HG03457 (cell line): ENCODE data around the gene BAD.

ENCODE experiments used
- ATAC-seq: cut with Tn5 transposase; IDR thresholded peaks from one replicate; pipeline ENCODE4 v1.9.1; 2021; ENCODE audit warnings: moderate number of reproducible peaks; ENCODE audit not compliant: unreplicated experiment

Gene BAD

DNA sequence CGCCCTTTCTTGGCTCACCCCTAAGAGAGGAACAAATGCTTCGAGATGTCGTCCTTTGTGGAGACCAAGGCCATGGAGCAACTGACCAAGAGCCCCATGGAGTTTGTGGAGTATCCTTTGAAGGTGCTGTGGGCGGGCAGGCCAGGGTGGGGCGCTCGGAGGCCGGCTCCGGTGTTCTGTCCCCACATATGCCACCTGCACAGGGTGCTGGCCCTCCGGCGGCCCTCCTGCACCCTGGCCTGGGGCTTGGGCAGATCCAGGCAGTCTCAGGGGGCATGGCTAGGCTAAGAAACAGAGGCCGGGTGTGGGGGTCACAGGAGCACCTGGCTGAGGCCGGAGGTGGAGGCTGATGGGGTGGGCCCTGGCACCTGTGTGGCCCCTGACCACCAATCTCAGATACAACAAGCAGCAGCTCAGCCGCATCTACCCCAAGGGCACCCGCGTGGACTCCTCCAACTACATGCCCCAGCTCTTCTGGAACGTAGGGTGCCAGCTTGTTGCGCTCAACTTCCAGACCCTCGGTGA lies 22.8 kb downstream of the BAD start:
- ATAC-seq: no peak

DNA sequence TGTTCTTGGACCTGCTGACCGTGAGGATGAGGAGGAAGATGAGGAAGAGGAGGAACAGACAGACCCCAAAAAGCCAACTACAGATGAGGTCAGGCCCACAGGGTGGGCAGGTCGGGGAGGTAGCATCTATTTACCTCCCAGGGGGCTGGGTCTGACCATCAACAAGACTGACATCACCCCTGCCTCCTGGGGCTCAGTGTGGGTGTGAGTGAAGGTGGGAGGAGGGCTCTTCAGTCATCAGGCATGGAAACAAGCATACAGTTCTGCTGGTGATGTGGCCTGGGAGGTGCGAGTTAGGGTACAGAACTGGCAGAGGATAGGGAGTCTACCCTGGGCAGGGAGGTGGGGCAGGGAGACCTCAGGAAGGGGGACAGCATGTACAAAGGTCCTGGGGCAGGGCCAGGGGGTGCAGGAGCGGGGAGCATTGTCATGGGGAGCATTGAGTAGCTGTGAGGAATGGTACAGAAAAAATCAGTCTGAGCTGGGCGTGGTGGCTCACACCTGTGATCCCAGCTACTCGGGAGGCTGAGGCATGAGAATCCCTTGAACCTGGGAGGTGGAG lies 24.2 kb downstream of the BAD start:
- ATAC-seq: no peak

- ATAC-seq: no peak
These were observed 24.9 kb downstream of the BAD start for GRCh38 chr11:64259533-64260067.

- ATAC-seq: no peak
These were observed 25.4 kb downstream of the BAD start for GRCh38 chr11:64258946-64259532.

DNA sequence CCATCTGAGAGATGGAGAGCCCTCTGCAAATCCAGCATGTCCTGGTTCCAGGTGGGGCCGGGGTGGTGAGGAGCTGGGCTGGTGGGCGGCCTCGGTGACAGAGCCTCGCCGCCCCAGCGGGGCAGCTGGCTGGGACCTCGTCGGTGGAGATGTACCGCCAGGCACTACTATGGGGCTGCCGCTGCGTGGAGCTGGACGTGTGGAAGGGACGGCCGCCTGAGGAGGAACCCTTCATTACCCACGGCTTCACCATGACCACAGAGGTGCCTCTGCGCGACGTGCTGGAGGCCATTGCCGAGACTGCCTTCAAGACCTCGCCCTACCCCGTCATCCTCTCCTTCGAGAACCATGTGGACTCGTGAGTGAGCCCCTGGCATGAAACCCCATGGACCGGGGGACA lies 26.1 kb downstream of the BAD start:
- no peak for ATAC-seq

- ATAC-seq: no peak
These were observed 28.2 kb downstream of the BAD start for GRCh38 chr11:64256300-64256699.

- no peak for ATAC-seq
These were observed 29.0 kb downstream of the BAD start for GRCh38 chr11:64255135-64256128.

DNA sequence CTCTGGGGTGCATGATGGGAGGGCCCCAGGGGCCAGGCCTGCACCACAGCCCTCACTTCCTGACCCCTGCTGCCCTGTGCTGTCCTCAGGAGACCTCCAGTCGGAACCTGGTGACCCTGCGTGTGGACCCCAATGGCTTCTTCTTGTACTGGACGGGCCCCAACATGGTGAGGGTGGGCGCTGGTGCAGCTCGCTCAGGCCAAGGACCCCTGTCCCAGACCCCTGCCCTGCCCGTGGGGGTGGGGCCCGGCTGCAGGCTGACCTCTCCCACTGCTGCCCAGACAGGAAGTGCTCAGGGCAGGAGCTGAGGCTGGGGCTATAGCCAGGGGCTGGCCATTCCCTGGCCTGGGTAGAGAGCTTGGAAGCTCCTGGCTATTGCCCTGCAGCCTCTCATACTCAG lies 30.1 kb downstream of the BAD start:
- no peak for ATAC-seq

- no peak for ATAC-seq
These were observed 31.0 kb downstream of the BAD start for GRCh38 chr11:64253481-64253880.

- no peak for ATAC-seq
These were observed 31.4 kb downstream of the BAD start for GRCh38 chr11:64253043-64253442.

DNA sequence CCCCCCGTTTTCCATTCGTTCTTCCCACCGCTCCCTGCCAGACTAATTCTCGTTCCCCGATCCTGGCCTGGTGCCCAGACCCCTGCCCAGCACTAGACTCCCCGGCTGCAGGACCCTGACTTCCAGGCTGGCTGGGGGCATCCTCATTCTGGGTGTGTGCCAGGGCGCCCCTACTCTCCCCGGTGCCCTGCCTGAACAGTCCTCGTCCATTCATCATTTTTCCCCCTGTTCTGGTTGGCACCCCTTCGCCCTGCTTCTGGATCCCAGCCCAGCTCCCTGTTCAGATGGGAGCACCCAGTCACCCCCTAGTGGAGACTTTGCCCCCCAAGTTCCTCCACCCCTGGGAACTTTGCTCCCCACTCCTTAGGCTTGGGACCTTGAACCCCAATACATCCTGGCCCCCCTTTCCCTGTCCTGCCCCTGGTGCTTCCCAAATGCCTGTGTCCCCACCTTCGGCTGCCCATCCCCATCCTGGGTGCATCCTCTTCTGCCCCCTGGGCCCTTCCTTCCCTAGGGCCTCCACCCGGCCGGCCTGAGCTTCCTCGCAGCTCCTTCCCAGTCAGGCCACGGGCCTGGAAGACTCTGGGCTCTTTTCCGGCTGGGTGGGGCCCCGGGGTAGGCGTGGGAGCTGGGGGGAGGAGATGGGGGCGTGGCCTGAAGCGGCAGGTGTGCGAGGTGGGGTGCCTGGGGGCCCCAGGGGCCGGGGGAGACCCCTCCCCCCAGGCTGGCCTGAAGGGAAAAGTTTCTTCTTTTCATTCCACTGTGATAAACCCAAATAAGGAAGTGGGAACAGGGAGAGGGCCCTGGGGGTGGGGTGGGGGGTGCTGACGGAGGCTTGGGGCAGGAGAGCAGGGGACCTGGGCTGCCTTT lies 32.2 kb downstream of the BAD start:
- no peak for ATAC-seq

DNA sequence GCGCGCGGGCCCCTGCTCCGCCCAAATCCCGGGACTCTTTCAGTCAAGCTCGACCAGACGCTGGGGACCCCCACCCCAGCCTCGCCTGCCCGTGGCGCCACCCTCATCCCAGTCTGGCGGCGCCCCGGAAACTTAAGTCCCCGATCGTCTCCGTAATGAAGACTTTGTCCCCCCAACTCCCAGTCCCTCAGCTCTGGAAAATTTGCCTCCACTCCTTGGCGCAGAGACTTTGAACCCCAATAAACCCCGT lies 32.8 kb downstream of the BAD start:
- ATAC-seq: no peak

DNA sequence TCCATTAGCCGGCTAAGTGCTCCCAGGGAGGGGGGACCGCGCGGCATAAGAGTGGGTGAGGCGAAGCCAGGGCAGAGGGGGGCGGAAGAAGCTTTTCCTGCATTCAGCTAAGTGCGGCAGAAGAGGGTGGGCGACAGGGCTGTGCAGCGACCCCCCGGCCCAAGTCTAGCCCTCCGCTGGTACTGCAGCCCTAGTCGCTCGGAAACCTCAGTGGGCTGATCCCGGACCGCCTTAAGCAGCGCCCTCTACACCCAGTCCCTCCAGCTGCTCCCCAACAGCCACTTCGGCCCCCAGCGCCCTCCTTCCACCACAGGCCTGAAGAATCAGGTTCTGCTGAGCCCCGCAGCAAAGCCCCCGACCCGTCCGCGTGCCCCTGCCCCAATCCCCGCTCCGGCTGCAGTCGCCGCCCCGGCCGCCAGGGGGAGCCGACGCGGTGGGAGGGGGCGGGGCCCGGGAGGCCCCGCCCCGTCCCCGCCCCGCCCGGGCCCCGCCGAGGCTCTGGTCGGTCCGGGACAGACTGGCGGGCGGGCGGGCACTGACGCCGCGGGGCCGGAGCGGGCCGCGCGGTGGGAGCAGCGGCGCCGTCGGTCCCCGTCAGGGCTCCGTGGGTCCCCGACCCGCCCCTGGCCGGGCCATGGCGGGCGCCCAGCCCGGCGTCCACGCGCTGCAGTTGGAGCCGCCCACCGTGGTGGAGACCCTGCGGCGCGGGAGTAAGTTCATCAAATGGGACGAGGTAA lies 33.3 kb downstream of the BAD start, which contains the start of gene PLCB3:
Gene PLCB3, plus strand, starts transcription at position 515 of the 737 bp plus-strand sequence. Its CDS starts 120 bp downstream, at position 635.
- no peak for ATAC-seq

- ATAC-seq: no peak
These were observed 34.0 kb downstream of the BAD start for GRCh38 chr11:64250415-64251015.

DNA sequence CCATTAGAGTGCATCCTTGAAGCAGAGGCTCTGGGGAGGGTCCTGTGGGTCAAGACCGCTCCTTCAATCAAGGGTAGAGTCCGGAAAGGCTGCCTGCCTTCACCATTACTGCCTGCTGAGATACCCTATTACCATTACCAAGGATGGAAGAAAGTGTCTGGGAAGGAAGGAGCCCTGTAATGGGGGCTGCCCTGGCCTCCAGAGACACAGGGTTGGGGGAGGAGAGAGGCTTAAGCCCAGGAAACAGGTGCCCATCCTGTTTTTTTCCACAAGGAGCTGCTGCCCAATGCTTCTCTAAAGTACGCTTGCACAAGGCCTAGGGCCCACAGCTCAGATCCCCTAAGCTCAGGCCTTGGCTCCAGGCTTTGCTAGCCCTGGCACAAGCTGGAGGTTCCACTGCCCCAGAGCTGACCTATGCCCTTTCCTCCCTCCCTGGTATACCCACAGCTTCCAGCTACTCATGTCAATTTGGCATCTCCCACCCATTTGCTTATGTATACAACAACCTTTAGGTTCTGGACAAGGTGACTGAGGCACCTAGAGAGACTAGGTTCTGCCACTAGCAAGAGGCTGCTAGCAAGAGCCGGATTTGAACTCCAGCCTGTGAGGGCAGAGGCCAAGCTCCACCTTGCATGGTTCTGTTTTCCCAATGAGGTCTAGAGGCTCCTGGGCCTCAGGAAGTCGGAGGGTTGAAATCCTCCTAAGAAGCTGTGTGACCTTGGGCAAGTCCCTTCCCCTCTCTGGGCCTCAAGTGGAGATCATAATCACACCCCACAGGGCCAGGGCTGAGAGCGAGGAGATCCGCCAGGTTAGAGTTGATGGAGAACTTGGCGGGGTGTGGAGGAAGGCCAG lies 34.7 kb downstream of the BAD start:
- no peak for ATAC-seq

GRCh38 chr11:64249038-64249437 lies 35.4 kb downstream of the BAD start:
- no peak for ATAC-seq

GRCh38 chr11:64248578-64248977 lies 35.9 kb downstream of the BAD start:
- no peak for ATAC-seq

DNA sequence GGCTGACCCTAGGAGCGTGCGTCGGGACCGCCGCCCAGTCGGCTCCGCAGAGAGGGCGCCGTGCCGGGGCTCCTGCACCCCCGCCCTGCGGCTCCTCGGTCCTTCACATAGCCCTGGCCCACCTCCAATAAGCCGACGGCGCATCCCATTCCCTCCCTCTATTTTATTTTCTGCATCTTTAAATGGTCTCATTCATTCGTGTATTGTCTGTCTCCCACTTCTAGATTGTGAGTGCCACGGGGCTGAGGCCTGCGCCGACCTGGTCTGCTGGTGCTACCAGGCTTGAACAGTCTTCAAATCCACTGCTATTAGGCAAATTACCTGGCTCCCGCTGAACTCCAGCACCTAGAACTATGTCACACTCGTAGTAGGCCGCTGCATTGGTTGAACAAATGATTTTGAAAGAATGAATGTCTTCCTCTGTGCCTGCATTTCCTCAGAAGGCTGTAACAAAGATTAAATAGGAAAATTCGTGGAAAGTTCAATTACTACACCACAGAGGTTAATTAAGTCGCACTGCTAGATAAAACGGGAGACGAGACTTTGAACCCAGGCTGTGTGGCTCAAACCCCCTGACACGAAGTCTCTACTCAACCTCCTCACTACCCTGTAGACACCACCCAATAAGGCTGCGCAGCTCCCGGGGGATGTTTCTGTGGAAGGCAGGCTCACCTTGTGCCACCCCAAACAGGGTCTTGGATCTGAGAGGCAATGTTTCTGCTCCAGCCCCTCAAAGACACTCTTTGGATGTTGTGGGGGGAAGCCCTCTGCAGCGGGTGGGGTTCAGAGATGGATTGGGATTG lies 36.5 kb downstream of the BAD start:
- no peak for ATAC-seq
